Measurements from ENCODE around the gene ZMIZ1. TPM values are rescaled to one million over a fixed set of nuclear protein-coding genes. Genes with fewer than 3 reads are reported as not detected.
A peak's percentile ranks its signal among the peaks of the same experiment; 100 is the strongest.

ZMIZ1 gene
- total RNA-seq, 5 donors from 2014 or later (not counting 1 experiment from before 2014, with no cell fraction given), result 16.8 to 27.1 (median 21.2) TPM

- 86% methylated on average over 7 of the region's 12 CpGs for WGBS (ENCODE audit: insufficient coverage)
- DNase-seq, result no peak
- CTCF ChIA-PET, result interaction anchor here (0.6 to 1.4 kb wide), 7 partner anchors 8 to 60 kb away, joined by 3 to 4 read pairs (median 3); no protein-coding TSS in a partner anchor
- peak in 1 of 4 experiments; percentile 4 for ATAC-seq (replicated peaks in 1 of 4)
- Histone ChIP-seq H3K9me3 (no peaks in the 10 kb centered on the region), H3K27ac (ENCODE audit: low read length) (no peak overlapping the region), H3K27me3 (replicated peaks in 1 of 2; ENCODE audit: control insufficient read depth in 2 of 2, extremely low read depth in 1 of 2, insufficient read depth in 2 of 2, low read length in 1 of 2) (no peaks in the 10 kb centered on the region), H3K4me1 (ENCODE audit: control insufficient read depth in 1 of 2, extremely low read depth in 1 of 2, insufficient read depth in 2 of 2, low read length in 2 of 2) (peaks cover 3 to 53% of the 10 kb centered on the region in 2 experiments), H3K4me3 (ENCODE audit: control insufficient read depth in 1 of 2, extremely low read depth in 1 of 2, low read length in 1 of 2) (no peak overlapping the region), H3K36me3 (ENCODE audit: control insufficient read depth in 2 of 2, extremely low read depth in 1 of 2, insufficient read depth in 1 of 2, low read length in 1 of 2) (peaks cover 12 to 18% of the 10 kb centered on the region in 2 donors)
- Mint-ChIP-seq H3K9me3 (no peaks in the 10 kb centered on the region), H3K4me3 (peak overlapping the region in 2 of 3 donors; percentile 77 to 81), H3K27ac (peak overlapping the region in 1 of 2 donors; percentile 39), H3K36me3 (peaks cover 18% of the 10 kb centered on the region), H3K27me3 (no peaks in the 10 kb centered on the region), H3K4me1 (peaks cover 19 to 36% (median 29%) of the 10 kb centered on the region in 3 donors)
- POLR2A ChIA-PET, result no interaction called here
Observed at GRCh38 chr10:79346388-79347225, 277.8 kb downstream of the ZMIZ1 start.

- Histone ChIP-seq H3K9me3 (no peaks in the 10 kb centered on the region), H3K4me1 (ENCODE audit: control insufficient read depth in 1 of 2, extremely low read depth in 1 of 2, insufficient read depth in 2 of 2, low read length in 2 of 2) (peaks cover 3 to 53% of the 10 kb centered on the region in 2 experiments), H3K4me3 (ENCODE audit: control insufficient read depth in 1 of 2, extremely low read depth in 1 of 2, low read length in 1 of 2) (peak within 1 kb of the TSS; percentile 58 to 87), H3K27me3 (replicated peaks in 1 of 2; ENCODE audit: control insufficient read depth in 2 of 2, extremely low read depth in 1 of 2, insufficient read depth in 2 of 2, low read length in 1 of 2) (no peaks in the 10 kb centered on the region), H3K36me3 (ENCODE audit: control insufficient read depth in 2 of 2, extremely low read depth in 1 of 2, insufficient read depth in 1 of 2, low read length in 1 of 2) (peaks cover 16 to 26% of the 10 kb centered on the region in 2 donors), H3K27ac (ENCODE audit: low read length) (peak within 1 kb of the TSS; percentile 82)
- H3K27me3 Mint-ChIP-seq, result no peaks in the 10 kb centered on the region
- peak within 1 kb of the TSS; percentile 85 to 89 for H3K27ac Mint-ChIP-seq
- DNase-seq (peak; percentile 75 to 96 (median 87)), ATAC-seq (replicated peaks in 1 of 4) (peak; percentile 90 to 95 (median 90))
- peaks cover 23% of the 10 kb centered on the region for H3K36me3 Mint-ChIP-seq
- ChIA-PET CTCF (interaction anchor here (1.0 to 1.4 kb wide), 3 partner anchors 10 to 1300 kb away, joined by 3 to 4 read pairs (median 3); no protein-coding TSS in a partner anchor), POLR2A (no interaction called here)
- H3K4me1 Mint-ChIP-seq, result peaks cover 19 to 36% (median 29%) of the 10 kb centered on the region in 3 donors
- 1% methylated on average over 77 of the region's 77 CpGs for WGBS (ENCODE audit: insufficient coverage)
- no peaks in the 10 kb centered on the region for H3K9me3 Mint-ChIP-seq
- peak within 1 kb of the TSS; percentile 77 to 81 (median 81) for H3K4me3 Mint-ChIP-seq
Observed at GRCh38 chr10:79347226-79347893, 278.6 kb downstream of the ZMIZ1 start, which contains the start of gene PPIF. Gene PPIF, plus strand, starts transcription at chr10:79347469. Its CDS starts 80 bp downstream, at chr10:79347549.

GRCh38 chr10:79347894-79348639 lies 279.3 kb downstream of the ZMIZ1 start:
- ChIA-PET POLR2A (no interaction called here), CTCF (interaction anchor here in 1 of 2 donors (1.0 kb wide), 2 partner anchors 25 to 1301 kb away, joined by 3 to 4 read pairs; no protein-coding TSS in a partner anchor)
- H3K9me3 ChIP-seq, result no peaks in the 10 kb centered on the region
- Mint-ChIP-seq H3K9me3 (no peaks in the 10 kb centered on the region), H3K27ac (peak overlapping the region; percentile 85 to 89), H3K4me3 (peak overlapping the region; percentile 77 to 81 (median 81)), H3K4me1 (peaks cover 19 to 36% (median 29%) of the 10 kb centered on the region in 3 donors), H3K27me3 (no peaks in the 10 kb centered on the region), H3K36me3 (peaks cover 27% of the 10 kb centered on the region)
- H3K4me3 ChIP-seq (ENCODE audit: control insufficient read depth in 1 of 2, extremely low read depth in 1 of 2, low read length in 1 of 2), result peak overlapping the region; percentile 58 to 87
- peaks cover 23 to 33% of the 10 kb centered on the region in 2 donors for H3K36me3 ChIP-seq (ENCODE audit: control insufficient read depth in 2 of 2, extremely low read depth in 1 of 2, insufficient read depth in 1 of 2, low read length in 1 of 2)
- ATAC-seq (replicated peaks in 1 of 4) (peak; percentile 45 to 68 (median 66)), DNase-seq (peak; percentile 32 to 82 (median 67))
- peak overlapping the region; percentile 82 for H3K27ac ChIP-seq (ENCODE audit: low read length)
- H3K27me3 ChIP-seq (replicated peaks in 1 of 2; ENCODE audit: control insufficient read depth in 2 of 2, extremely low read depth in 1 of 2, insufficient read depth in 2 of 2, low read length in 1 of 2), result no peaks in the 10 kb centered on the region
- peaks cover 3 to 48% of the 10 kb centered on the region in 2 experiments for H3K4me1 ChIP-seq (ENCODE audit: control insufficient read depth in 1 of 2, extremely low read depth in 1 of 2, insufficient read depth in 2 of 2, low read length in 2 of 2)
- 4% methylated on average over 30 of the region's 34 CpGs for WGBS (ENCODE audit: insufficient coverage)

- H3K27me3 Mint-ChIP-seq, result no peaks in the 10 kb centered on the region
- ChIA-PET CTCF (no interaction called here), POLR2A (no interaction called here)
- no peaks in the 10 kb centered on the region for H3K9me3 Mint-ChIP-seq
- DNase-seq (no peak), ATAC-seq (replicated peaks in 1 of 4) (no peak)
- peaks cover 22 to 35% (median 24%) of the 10 kb centered on the region in 3 donors for H3K4me1 Mint-ChIP-seq
- H3K36me3 ChIP-seq (ENCODE audit: control insufficient read depth in 2 of 2, extremely low read depth in 1 of 2, insufficient read depth in 1 of 2, low read length in 1 of 2), result peaks cover 23 to 39% of the 10 kb centered on the region in 2 donors
- no peaks in the 10 kb centered on the region for H3K9me3 ChIP-seq
- peak overlapping the region; percentile 82 for H3K27ac ChIP-seq (ENCODE audit: low read length)
- H3K36me3 Mint-ChIP-seq, result peaks cover 33% of the 10 kb centered on the region
- H3K4me1 ChIP-seq (ENCODE audit: control insufficient read depth in 1 of 2, extremely low read depth in 1 of 2, insufficient read depth in 2 of 2, low read length in 2 of 2), result peaks cover 3 to 44% of the 10 kb centered on the region in 2 experiments
- WGBS (ENCODE audit: insufficient coverage), result 88% methylated on average over 1 of the region's 3 CpGs
- peak overlapping the region in 1 of 2 donors; percentile 87 for H3K4me3 ChIP-seq (ENCODE audit: control insufficient read depth in 1 of 2, extremely low read depth in 1 of 2, low read length in 1 of 2)
- no peaks in the 10 kb centered on the region for H3K27me3 ChIP-seq (replicated peaks in 1 of 2; ENCODE audit: control insufficient read depth in 2 of 2, extremely low read depth in 1 of 2, insufficient read depth in 2 of 2, low read length in 1 of 2)
- H3K4me3 Mint-ChIP-seq, result peak overlapping the region; percentile 77 to 81 (median 81)
- H3K27ac Mint-ChIP-seq, result peak overlapping the region; percentile 85 to 89
Observed at GRCh38 chr10:79348640-79348988, 279.8 kb downstream of the ZMIZ1 start.

GRCh38 chr10:79349072-79349491 lies 280.3 kb downstream of the ZMIZ1 start:
- Histone ChIP-seq H3K4me3 (ENCODE audit: control insufficient read depth in 1 of 2, extremely low read depth in 1 of 2, low read length in 1 of 2) (no peak overlapping the region), H3K27ac (ENCODE audit: low read length) (peak overlapping the region; percentile 82), H3K9me3 (no peaks in the 10 kb centered on the region), H3K4me1 (ENCODE audit: control insufficient read depth in 1 of 2, extremely low read depth in 1 of 2, insufficient read depth in 2 of 2, low read length in 2 of 2) (peaks cover 3 to 44% of the 10 kb centered on the region in 2 experiments), H3K27me3 (replicated peaks in 1 of 2; ENCODE audit: control insufficient read depth in 2 of 2, extremely low read depth in 1 of 2, insufficient read depth in 2 of 2, low read length in 1 of 2) (no peaks in the 10 kb centered on the region), H3K36me3 (ENCODE audit: control insufficient read depth in 2 of 2, extremely low read depth in 1 of 2, insufficient read depth in 1 of 2, low read length in 1 of 2) (peaks cover 23 to 43% of the 10 kb centered on the region in 2 donors)
- DNase-seq (no peak), ATAC-seq (replicated peaks in 1 of 4) (no peak)
- POLR2A ChIA-PET, result no interaction called here
- peak overlapping the region; percentile 77 to 81 (median 81) for H3K4me3 Mint-ChIP-seq
- H3K4me1 Mint-ChIP-seq, result peaks cover 19 to 35% (median 22%) of the 10 kb centered on the region in 3 donors
- CTCF ChIA-PET, result no interaction called here
- no peaks in the 10 kb centered on the region for H3K9me3 Mint-ChIP-seq
- 81% methylated on average over 3 of the region's 6 CpGs for WGBS (ENCODE audit: insufficient coverage)
- H3K27me3 Mint-ChIP-seq, result no peaks in the 10 kb centered on the region
- H3K36me3 Mint-ChIP-seq, result peaks cover 37% of the 10 kb centered on the region
- H3K27ac Mint-ChIP-seq, result peak overlapping the region; percentile 85 to 89

Measured in T-cell (primary cell).